Lower leg skin (tissue), 3 donors: ENCODE measurements around the gene MFSD12.

Experiments
- POLR2A ChIP-seq, 2 donors: fragments of 450-650 bp; IDR thresholded peaks; one replicate each; pipeline ENCODE4 v1.6.1; 2016 to 2017; ENCODE audit warnings: antibody characterized with exemption in 2 of 2, mild to moderate bottlenecking in 1 of 2, moderate library complexity in 1 of 2
- TF ChIP-seq, protein P1 (sequence below), 3 donors: fragments of 450-650 bp; IDR thresholded peaks; one replicate each; pipeline ENCODE4 v1.5.1; 2016; ENCODE audit warnings: antibody characterized with exemption in 3 of 3, mild to moderate bottlenecking in 3 of 3, moderate library complexity in 2 of 3

DNA sequence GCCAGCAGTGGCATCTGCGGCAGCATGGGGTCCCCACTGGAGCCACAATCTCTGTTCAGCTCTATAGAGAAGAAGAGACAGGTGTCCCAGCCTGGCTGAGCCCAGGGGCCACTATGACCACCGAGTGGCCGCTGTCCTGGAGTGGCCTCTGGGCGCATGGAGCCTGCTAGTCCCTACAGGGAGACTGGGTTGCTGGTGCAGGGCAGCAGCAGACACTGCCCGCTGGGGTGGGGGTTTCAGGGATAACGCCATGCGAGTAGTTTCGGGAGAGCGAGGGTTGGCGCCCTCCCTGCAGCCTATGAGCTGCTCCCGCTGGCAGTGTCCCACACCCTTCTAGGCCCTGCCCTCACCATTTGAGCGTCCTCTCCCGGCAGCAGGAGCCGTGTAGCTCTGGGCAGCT, 29.3 kb downstream of the MFSD12 start:
- TF ChIP-seq, protein P1, sequence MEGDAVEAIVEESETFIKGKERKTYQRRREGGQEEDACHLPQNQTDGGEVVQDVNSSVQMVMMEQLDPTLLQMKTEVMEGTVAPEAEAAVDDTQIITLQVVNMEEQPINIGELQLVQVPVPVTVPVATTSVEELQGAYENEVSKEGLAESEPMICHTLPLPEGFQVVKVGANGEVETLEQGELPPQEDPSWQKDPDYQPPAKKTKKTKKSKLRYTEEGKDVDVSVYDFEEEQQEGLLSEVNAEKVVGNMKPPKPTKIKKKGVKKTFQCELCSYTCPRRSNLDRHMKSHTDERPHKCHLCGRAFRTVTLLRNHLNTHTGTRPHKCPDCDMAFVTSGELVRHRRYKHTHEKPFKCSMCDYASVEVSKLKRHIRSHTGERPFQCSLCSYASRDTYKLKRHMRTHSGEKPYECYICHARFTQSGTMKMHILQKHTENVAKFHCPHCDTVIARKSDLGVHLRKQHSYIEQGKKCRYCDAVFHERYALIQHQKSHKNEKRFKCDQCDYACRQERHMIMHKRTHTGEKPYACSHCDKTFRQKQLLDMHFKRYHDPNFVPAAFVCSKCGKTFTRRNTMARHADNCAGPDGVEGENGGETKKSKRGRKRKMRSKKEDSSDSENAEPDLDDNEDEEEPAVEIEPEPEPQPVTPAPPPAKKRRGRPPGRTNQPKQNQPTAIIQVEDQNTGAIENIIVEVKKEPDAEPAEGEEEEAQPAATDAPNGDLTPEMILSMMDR (IDR thresholded peaks at IDR 0.05): no peak
- TF ChIP-seq POLR2A (IDR thresholded peaks at IDR 0.05): no peak
